Liver (tissue), 9 donors: Measurements from ENCODE around the gene CACNA2D1. TPM values are rescaled to one million over a fixed set of nuclear protein-coding genes. Genes with fewer than 3 reads are reported as not detected.

Experiments
- DNase-seq: peaks from one replicate; pipeline ENCODE4 v3.0.0-alpha.2; 2017; ENCODE audit warnings: low spot score
- H3K27ac ChIP-seq, 2 donors: one replicate each; pipeline ENCODE4 v1.7.0; 2013; ENCODE audit warnings: inconsistent platforms in 2 of 2, low read length in 2 of 2, control low read depth in 1 of 2, low read depth in 1 of 2, mild to moderate bottlenecking in 1 of 2
- H3K27me3 ChIP-seq, 4 donors: one replicate each; pipeline versions ENCODE4 v1.6.1 to v1.7.0; 2013; ENCODE audit warnings: low read length in 3 of 4, inconsistent platforms in 1 of 4, mild to moderate bottlenecking in 1 of 4, moderate library complexity in 1 of 4; ENCODE audit not compliant: control insufficient read depth in 4 of 4, insufficient read depth in 4 of 4
- H3K36me3 ChIP-seq, 4 donors: one replicate each; pipeline versions ENCODE4 v1.6.1 to v1.7.0; 2013; ENCODE audit warnings: low read length in 3 of 4, mild to moderate bottlenecking in 3 of 4, low read depth in 1 of 4, moderate library complexity in 1 of 4; ENCODE audit not compliant: control insufficient read depth in 4 of 4, insufficient read depth in 3 of 4
- H3K4me1 ChIP-seq, 4 donors: one replicate each; pipeline versions ENCODE4 v1.6.1 to v1.7.0; 2013; ENCODE audit warnings: low read length in 3 of 4, mild to moderate bottlenecking in 3 of 4, moderate library complexity in 1 of 4; ENCODE audit not compliant: control insufficient read depth in 4 of 4, insufficient read depth in 4 of 4
- H3K4me3 ChIP-seq, 3 donors: one replicate each; pipeline versions ENCODE4 v1.6.1 to v1.7.0; 2013; ENCODE audit warnings: low read length in 3 of 3, control low read depth in 1 of 3, low read depth in 1 of 3, mild to moderate bottlenecking in 1 of 3
- H3K9ac ChIP-seq, 2 donors: one replicate each; pipeline ENCODE4 v1.7.0; 2013; ENCODE audit warnings: low read length in 2 of 2, mild to moderate bottlenecking in 2 of 2, moderate library complexity in 2 of 2, control low read depth in 1 of 2, low read depth in 1 of 2
- H3K9me3 ChIP-seq, 4 donors: one replicate each; pipeline versions ENCODE4 v1.6.1 to v1.7.0; 2013; ENCODE audit warnings: low read length in 3 of 4; ENCODE audit not compliant: control insufficient read depth in 4 of 4
- EGR1 ChIP-seq, 2 donors: IDR thresholded peaks; 2 replicates each; pipeline ENCODE4 v1.6.1; 2016 to 2018; ENCODE audit warnings: antibody characterized with exemption in 2 of 2, low read depth in 2 of 2
- FOXA1 ChIP-seq: IDR thresholded peaks from 2 replicates; pipeline ENCODE4 v1.6.1; 2016; ENCODE audit warnings: antibody characterized with exemption
- FOXA2 ChIP-seq: IDR thresholded peaks from 2 replicates; pipeline ENCODE4 v1.6.1; 2016; ENCODE audit warnings: antibody characterized with exemption
- GABPA ChIP-seq, 2 donors: IDR thresholded peaks in 1 of 2; conservative IDR thresholded peaks in 1 of 2; 2 replicates each; pipeline ENCODE4 v1.6.1; 2016; ENCODE audit warnings: antibody characterized with exemption in 2 of 2, mild to moderate bottlenecking in 1 of 2, moderate library complexity in 1 of 2
- HNF4A ChIP-seq, 2 donors: conservative IDR thresholded peaks; 2 replicates each; pipeline ENCODE4 v1.6.1; 2016; ENCODE audit warnings: antibody characterized with exemption in 2 of 2, mild to moderate bottlenecking in 2 of 2
- HNF4G ChIP-seq: IDR thresholded peaks from 2 replicates; pipeline ENCODE4 v1.6.1; 2016; ENCODE audit warnings: antibody characterized with exemption
- JUND ChIP-seq, 2 donors: IDR thresholded peaks; 2 replicates each; pipeline ENCODE4 v1.6.1; 2016; ENCODE audit warnings: antibody characterized with exemption in 2 of 2
- NR2F2 ChIP-seq: IDR thresholded peaks from 2 replicates; pipeline ENCODE4 v1.6.1; 2016; ENCODE audit warnings: antibody characterized with exemption
- RAD21 ChIP-seq, 2 donors: IDR thresholded peaks; 2 replicates each; pipeline ENCODE4 v1.6.1; 2016; ENCODE audit warnings: antibody characterized with exemption in 2 of 2, mild to moderate bottlenecking in 2 of 2
- RXRA ChIP-seq, 2 donors: IDR thresholded peaks; 2 replicates each; pipeline ENCODE4 v1.6.1; 2017 to 2018; ENCODE audit warnings: antibody characterized with exemption in 2 of 2, mild to moderate bottlenecking in 1 of 2
- SP1 ChIP-seq: IDR thresholded peaks from 2 replicates; pipeline ENCODE4 v1.6.1; 2018; ENCODE audit warnings: antibody characterized with exemption, mild to moderate bottlenecking
- TAF1 ChIP-seq: conservative IDR thresholded peaks from 2 replicates; pipeline ENCODE4 v1.6.1; 2016; ENCODE audit warnings: antibody characterized with exemption, mild to moderate bottlenecking
- YY1 ChIP-seq: IDR thresholded peaks from 2 replicates; pipeline ENCODE4 v1.6.1; 2016; ENCODE audit warnings: antibody characterized with exemption, mild to moderate bottlenecking
- WGBS: extraction: QIAGEN DNeasy Blood & Tissue Kit; methylation state at CpG from one replicate; pipeline ENCODE4 v1.1.7; 2013; 5-methylcytosine and 5-hydroxymethylcytosine counted together
- polyA plus RNA-seq, 2 donors: library from polyadenylated mRNA; stranded (reverse) in 1 of 2; unstranded in 1 of 2; fragments of 200-250 nt in 1 of 2; fragments of >200 nt in 1 of 2; fragmentation: Nextera tagmentation in 1 of 2; extraction: Ambion mirVana in 1 of 2; gene quantifications; one replicate each; pipeline versions ENCODE4 v1.2.1 to v1.2.3, GENCODE V29; 2013 to 2015
- total RNA-seq, 2 donors: library from RNA; depleted of rRNA; stranded (reverse); fragments of >200 nt; gene quantifications; one replicate each; pipeline ENCODE4 v1.2.3, GENCODE V29; 2014
- TF ChIP-seq, protein P1 (sequence below): IDR thresholded peaks from 2 replicates; pipeline ENCODE4 v1.6.1; 2016; ENCODE audit warnings: antibody characterized with exemption
- TF ChIP-seq, protein P2 (sequence below): IDR thresholded peaks from 2 replicates; pipeline ENCODE4 v1.6.1; 2016; ENCODE audit warnings: antibody characterized with exemption
- TF ChIP-seq, protein P3 (sequence below): fragments of 150-350 bp; IDR thresholded peaks from 2 replicates; pipeline ENCODE4 v1.5.1; 2017; ENCODE audit warnings: improper control_type of control experiment, low read depth, low read length; ENCODE audit not compliant: missing input control
- TF ChIP-seq, protein P4 (sequence below): IDR thresholded peaks from 2 replicates; pipeline ENCODE4 v1.6.1; 2016; ENCODE audit warnings: antibody characterized with exemption, mild to moderate bottlenecking
- TF ChIP-seq, protein P5 (sequence below): IDR thresholded peaks from 2 replicates; pipeline ENCODE4 v1.6.1; 2016; ENCODE audit warnings: antibody characterized with exemption
- donor health status: healthy.
- donor health status: healthy.
- donor health status: healthy.
- donor health status: healthy.
- donor health status: healthy.

CACNA2D1 gene
- total and polyA plus RNA-seq, 4 donors, result 0.42 to 2.3 (median 0.94) TPM

DNA sequence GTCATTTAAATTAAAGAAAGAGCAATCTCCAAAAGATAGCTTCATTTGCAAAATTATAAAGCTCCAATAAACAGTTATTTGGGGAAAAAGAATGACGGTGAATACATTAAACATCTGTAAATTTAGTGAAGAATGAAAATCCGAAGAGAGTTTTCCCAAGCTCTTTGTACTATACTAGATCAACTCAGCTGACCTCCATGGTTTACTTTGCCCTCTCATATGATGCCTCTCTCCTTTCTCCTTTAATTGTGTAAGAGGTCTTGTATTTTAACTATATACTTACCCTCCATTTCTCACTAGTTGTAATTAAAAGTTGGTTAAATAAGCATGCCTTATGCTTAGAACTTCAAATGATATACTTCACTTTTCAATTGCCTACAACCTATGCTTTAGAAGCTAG, 125.8 kb downstream of the CACNA2D1 start:
- TF ChIP-seq RAD21 (IDR thresholded peaks at IDR 0.05), result no peak
- TF ChIP-seq SP1, result no peak
- H3K36me3 ChIP-seq, result no peaks in the 10 kb centered on the region
- H3K9ac ChIP-seq, result no peak overlapping the region
- peaks cover 0 to 5% (median 0%) of the 10 kb centered on the region in 4 donors for H3K27me3 ChIP-seq
- no peak for DNase-seq
- 71% methylated on average over 2 of the region's 2 CpGs for WGBS
- H3K4me3 ChIP-seq, result no peak overlapping the region
- no peaks in the 10 kb centered on the region for H3K4me1 ChIP-seq
- no peaks in the 10 kb centered on the region for H3K9me3 ChIP-seq
- no peak overlapping the region for H3K27ac ChIP-seq

DNA sequence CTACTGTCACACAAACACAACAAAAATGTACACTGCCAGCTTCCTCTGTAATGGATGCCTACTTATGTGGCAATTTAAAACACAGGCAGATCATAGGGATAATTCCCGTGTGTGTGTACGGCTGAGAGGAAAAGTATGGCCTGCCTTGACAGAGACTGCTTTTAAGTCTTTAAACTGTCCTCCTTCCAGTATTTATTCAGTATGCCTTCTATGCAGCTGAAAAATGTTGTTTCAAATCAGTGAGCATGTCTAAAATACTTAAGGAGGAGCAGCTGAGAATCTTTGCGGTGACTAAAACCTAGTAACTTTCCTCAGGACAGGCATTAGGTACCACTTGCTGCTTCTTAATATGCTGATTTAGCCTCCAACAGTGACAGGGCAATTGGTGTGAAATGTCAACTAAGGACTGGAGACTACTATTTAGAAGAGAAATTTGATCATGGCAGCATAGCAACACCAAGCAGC, 126.3 kb downstream of the CACNA2D1 start:
- Histone ChIP-seq H3K4me3 (no peak overlapping the region), H3K4me1 (no peaks in the 10 kb centered on the region), H3K9me3 (no peaks in the 10 kb centered on the region), H3K27me3 (peaks cover 0 to 5% (median 0%) of the 10 kb centered on the region in 4 donors), H3K9ac (no peak overlapping the region), H3K27ac (no peak overlapping the region), H3K36me3 (no peaks in the 10 kb centered on the region)
- TF ChIP-seq TAF1 (no peak), GABPA (IDR thresholded peaks at IDR 0.05 in 1 of 2, conservative IDR thresholded peaks at IDR 0.05 in 1 of 2) (no peak), JUND (IDR thresholded peaks at IDR 0.05) (no peak), EGR1 (IDR thresholded peaks at IDR 0.05; ENCODE audit: low read depth in 2 of 2) (no peak), RXRA (IDR thresholded peaks at IDR 0.05) (no peak), RAD21 (IDR thresholded peaks at IDR 0.05) (no peak), FOXA2 (no peak), NR2F2 (no peak), SP1 (no peak), YY1 (no peak), HNF4G (no peak), HNF4A (conservative IDR thresholded peaks at IDR 0.05) (no peak), FOXA1 (no peak)
- TF ChIP-seq, protein P1, sequence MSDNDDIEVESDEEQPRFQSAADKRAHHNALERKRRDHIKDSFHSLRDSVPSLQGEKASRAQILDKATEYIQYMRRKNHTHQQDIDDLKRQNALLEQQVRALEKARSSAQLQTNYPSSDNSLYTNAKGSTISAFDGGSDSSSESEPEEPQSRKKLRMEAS, result no peak
- TF ChIP-seq, protein P2, sequence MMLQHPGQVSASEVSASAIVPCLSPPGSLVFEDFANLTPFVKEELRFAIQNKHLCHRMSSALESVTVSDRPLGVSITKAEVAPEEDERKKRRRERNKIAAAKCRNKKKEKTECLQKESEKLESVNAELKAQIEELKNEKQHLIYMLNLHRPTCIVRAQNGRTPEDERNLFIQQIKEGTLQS, result no peak
- TF ChIP-seq, protein P3, sequence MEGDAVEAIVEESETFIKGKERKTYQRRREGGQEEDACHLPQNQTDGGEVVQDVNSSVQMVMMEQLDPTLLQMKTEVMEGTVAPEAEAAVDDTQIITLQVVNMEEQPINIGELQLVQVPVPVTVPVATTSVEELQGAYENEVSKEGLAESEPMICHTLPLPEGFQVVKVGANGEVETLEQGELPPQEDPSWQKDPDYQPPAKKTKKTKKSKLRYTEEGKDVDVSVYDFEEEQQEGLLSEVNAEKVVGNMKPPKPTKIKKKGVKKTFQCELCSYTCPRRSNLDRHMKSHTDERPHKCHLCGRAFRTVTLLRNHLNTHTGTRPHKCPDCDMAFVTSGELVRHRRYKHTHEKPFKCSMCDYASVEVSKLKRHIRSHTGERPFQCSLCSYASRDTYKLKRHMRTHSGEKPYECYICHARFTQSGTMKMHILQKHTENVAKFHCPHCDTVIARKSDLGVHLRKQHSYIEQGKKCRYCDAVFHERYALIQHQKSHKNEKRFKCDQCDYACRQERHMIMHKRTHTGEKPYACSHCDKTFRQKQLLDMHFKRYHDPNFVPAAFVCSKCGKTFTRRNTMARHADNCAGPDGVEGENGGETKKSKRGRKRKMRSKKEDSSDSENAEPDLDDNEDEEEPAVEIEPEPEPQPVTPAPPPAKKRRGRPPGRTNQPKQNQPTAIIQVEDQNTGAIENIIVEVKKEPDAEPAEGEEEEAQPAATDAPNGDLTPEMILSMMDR, result no peak
- TF ChIP-seq, protein P4, sequence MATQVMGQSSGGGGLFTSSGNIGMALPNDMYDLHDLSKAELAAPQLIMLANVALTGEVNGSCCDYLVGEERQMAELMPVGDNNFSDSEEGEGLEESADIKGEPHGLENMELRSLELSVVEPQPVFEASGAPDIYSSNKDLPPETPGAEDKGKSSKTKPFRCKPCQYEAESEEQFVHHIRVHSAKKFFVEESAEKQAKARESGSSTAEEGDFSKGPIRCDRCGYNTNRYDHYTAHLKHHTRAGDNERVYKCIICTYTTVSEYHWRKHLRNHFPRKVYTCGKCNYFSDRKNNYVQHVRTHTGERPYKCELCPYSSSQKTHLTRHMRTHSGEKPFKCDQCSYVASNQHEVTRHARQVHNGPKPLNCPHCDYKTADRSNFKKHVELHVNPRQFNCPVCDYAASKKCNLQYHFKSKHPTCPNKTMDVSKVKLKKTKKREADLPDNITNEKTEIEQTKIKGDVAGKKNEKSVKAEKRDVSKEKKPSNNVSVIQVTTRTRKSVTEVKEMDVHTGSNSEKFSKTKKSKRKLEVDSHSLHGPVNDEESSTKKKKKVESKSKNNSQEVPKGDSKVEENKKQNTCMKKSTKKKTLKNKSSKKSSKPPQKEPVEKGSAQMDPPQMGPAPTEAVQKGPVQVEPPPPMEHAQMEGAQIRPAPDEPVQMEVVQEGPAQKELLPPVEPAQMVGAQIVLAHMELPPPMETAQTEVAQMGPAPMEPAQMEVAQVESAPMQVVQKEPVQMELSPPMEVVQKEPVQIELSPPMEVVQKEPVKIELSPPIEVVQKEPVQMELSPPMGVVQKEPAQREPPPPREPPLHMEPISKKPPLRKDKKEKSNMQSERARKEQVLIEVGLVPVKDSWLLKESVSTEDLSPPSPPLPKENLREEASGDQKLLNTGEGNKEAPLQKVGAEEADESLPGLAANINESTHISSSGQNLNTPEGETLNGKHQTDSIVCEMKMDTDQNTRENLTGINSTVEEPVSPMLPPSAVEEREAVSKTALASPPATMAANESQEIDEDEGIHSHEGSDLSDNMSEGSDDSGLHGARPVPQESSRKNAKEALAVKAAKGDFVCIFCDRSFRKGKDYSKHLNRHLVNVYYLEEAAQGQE, result no peak
- TF ChIP-seq, protein P5, sequence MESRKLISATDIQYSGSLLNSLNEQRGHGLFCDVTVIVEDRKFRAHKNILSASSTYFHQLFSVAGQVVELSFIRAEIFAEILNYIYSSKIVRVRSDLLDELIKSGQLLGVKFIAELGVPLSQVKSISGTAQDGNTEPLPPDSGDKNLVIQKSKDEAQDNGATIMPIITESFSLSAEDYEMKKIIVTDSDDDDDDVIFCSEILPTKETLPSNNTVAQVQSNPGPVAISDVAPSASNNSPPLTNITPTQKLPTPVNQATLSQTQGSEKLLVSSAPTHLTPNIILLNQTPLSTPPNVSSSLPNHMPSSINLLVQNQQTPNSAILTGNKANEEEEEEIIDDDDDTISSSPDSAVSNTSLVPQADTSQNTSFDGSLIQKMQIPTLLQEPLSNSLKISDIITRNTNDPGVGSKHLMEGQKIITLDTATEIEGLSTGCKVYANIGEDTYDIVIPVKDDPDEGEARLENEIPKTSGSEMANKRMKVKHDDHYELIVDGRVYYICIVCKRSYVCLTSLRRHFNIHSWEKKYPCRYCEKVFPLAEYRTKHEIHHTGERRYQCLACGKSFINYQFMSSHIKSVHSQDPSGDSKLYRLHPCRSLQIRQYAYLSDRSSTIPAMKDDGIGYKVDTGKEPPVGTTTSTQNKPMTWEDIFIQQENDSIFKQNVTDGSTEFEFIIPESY, result no peak
- 78% methylated on average over 3 of the region's 3 CpGs for WGBS
- no peak for DNase-seq
